Astrocyte (in vitro differentiated cells and primary cell): Measurements from ENCODE around the gene PDLIM5. TPM values are rescaled to one million over a fixed set of nuclear protein-coding genes. Genes with fewer than 3 reads are reported as not detected.

Experiments used
- DNase-seq: peaks from one replicate; pipeline ENCODE4 v3.0.0-alpha.2; 2010; ENCODE audit warnings: low read depth
- FAIRE-seq: peaks from 2 replicates; lab custom pipeline; 2011; peaks lifted over from hg19 to GRCh38; lab: Jason Lieb, UNC
- H2AFZ ChIP-seq: 2 replicates; pipeline ENCODE4 v1.6.0; 2012; ENCODE audit warnings: low read depth, low read length, inconsistent platforms
- H3K27ac ChIP-seq: 2 replicates; pipeline ENCODE4 v1.5.1; 2011; ENCODE audit warnings: low read depth, low read length, inconsistent platforms
- H3K27me3 ChIP-seq: 2 replicates; pipeline ENCODE4 v1.6.0; 2011; ENCODE audit warnings: low read length, inconsistent platforms; ENCODE audit not compliant: insufficient read depth
- H3K36me3 ChIP-seq: 2 replicates; pipeline ENCODE4 v1.5.1; 2011; ENCODE audit warnings: low read length, inconsistent platforms; ENCODE audit not compliant: insufficient read depth
- H3K4me1 ChIP-seq: 2 replicates; pipeline ENCODE4 v1.5.1; 2011; ENCODE audit warnings: low read length, inconsistent platforms; ENCODE audit not compliant: insufficient read depth
- H3K4me2 ChIP-seq: 2 replicates; pipeline ENCODE4 v1.6.0; 2012; ENCODE audit warnings: low read length, inconsistent platforms
- H3K4me3 ChIP-seq: 2 replicates; pipeline ENCODE4 v1.5.1; 2011; ENCODE audit warnings: low read depth, mild to moderate bottlenecking, low read length, inconsistent platforms; ENCODE audit not compliant: insufficient read depth
- H3K79me2 ChIP-seq: 2 replicates; pipeline ENCODE4 v1.6.0; 2012; ENCODE audit warnings: mild to moderate bottlenecking, low read length, inconsistent platforms; ENCODE audit not compliant: insufficient read depth
- H3K9ac ChIP-seq: 2 replicates; pipeline ENCODE4 v1.6.0; 2012; ENCODE audit warnings: mild to moderate bottlenecking, low read length, inconsistent platforms
- H3K9me3 ChIP-seq: 2 replicates; pipeline ENCODE4 v1.5.1; 2012; ENCODE audit warnings: low read depth, mild to moderate bottlenecking, low read length, inconsistent platforms; ENCODE audit not compliant: insufficient read depth
- H4K20me1 ChIP-seq: 2 replicates; pipeline ENCODE4 v1.6.0; 2012; ENCODE audit warnings: low read length, inconsistent platforms; ENCODE audit not compliant: insufficient read depth
- H3K27ac Mint-ChIP-seq: one replicate; pipeline ENCODE4 v1.8.0; 2021; ENCODE audit warnings: mild to moderate bottlenecking, mixed read lengths; ENCODE audit not compliant: unreplicated experiment
- H3K27me3 Mint-ChIP-seq: one replicate; pipeline ENCODE4 v1.8.0; 2021; ENCODE audit warnings: low read depth, mixed read lengths; ENCODE audit not compliant: unreplicated experiment
- H3K36me3 Mint-ChIP-seq: one replicate; pipeline ENCODE4 v1.8.0; 2021; ENCODE audit warnings: low read depth, mixed read lengths; ENCODE audit not compliant: unreplicated experiment
- H3K4me1 Mint-ChIP-seq: one replicate; pipeline ENCODE4 v1.8.0; 2021; ENCODE audit warnings: low read depth, mixed read lengths; ENCODE audit not compliant: unreplicated experiment
- H3K4me3 Mint-ChIP-seq: one replicate; pipeline ENCODE4 v1.8.0; 2021; ENCODE audit warnings: mild to moderate bottlenecking, moderate library complexity, mixed read lengths; ENCODE audit not compliant: unreplicated experiment
- H3K9me3 Mint-ChIP-seq: one replicate; pipeline ENCODE4 v1.8.0; 2021; ENCODE audit warnings: mild to moderate bottlenecking, mixed read lengths; ENCODE audit not compliant: unreplicated experiment
- CTCF ChIP-seq: IDR thresholded peaks from 2 replicates; pipeline ENCODE4 v1.5.1; 2011; ENCODE audit warnings: low read depth, mild to moderate bottlenecking, inconsistent platforms, low read length, moderate library complexity; ENCODE audit not compliant: insufficient read depth
- EZH2 ChIP-seq: IDR thresholded peaks from 2 replicates; pipeline ENCODE4 v1.6.1; 2012; ENCODE audit warnings: mild to moderate bottlenecking, low read length, inconsistent platforms; ENCODE audit not compliant: insufficient read depth
- total RNA-seq: library from RNA; stranded (reverse); gene quantifications from 2 replicates; pipeline ENCODE4 v1.2.1, GENCODE V29; 2021

The PDLIM5 gene
- total RNA-seq, 1 donor from 2014 or later, result 181 TPM

GRCh38 chr4:94649381-94650133 is 197.8 kb downstream of the PDLIM5 start:
- no peak overlapping the region for H3K4me2 ChIP-seq

GRCh38 chr4:94650134-94650495 is 198.4 kb downstream of the PDLIM5 start:
- H3K9me3 ChIP-seq, result no peaks in the 10 kb centered on the region
- no peak overlapping the region for H3K27ac ChIP-seq
- no peak overlapping the region for H3K4me3 Mint-ChIP-seq
- peaks cover 40% of the 10 kb centered on the region for H3K36me3 ChIP-seq
- H3K4me1 Mint-ChIP-seq, result peaks cover 9% of the 10 kb centered on the region
- H3K9me3 Mint-ChIP-seq, result no peaks in the 10 kb centered on the region
- no peak overlapping the region for H3K4me3 ChIP-seq
- no peaks in the 10 kb centered on the region for H3K27me3 Mint-ChIP-seq
- peaks cover 8% of the 10 kb centered on the region for H4K20me1 ChIP-seq
- H3K27ac Mint-ChIP-seq, result no peak overlapping the region
- DNase-seq, result no peak
- TF ChIP-seq CTCF, result no peak
- no peak for TF ChIP-seq EZH2
- H3K79me2 ChIP-seq, result peaks cover 2% of the 10 kb centered on the region
- H3K4me1 ChIP-seq, result no peaks in the 10 kb centered on the region
- H2AFZ ChIP-seq, result no peak overlapping the region
- no peak overlapping the region for H3K9ac ChIP-seq
- FAIRE-seq, result no peak
- peaks cover 27% of the 10 kb centered on the region for H3K36me3 Mint-ChIP-seq
- H3K27me3 ChIP-seq, result no peaks in the 10 kb centered on the region
- no peak overlapping the region for H3K4me2 ChIP-seq

More at GRCh38 chr4:94649381-94650133, 197.8 kb downstream of the PDLIM5 start:
- Mint-ChIP-seq H3K4me1 (peaks cover 8% of the 10 kb centered on the region), H3K27me3 (no peaks in the 10 kb centered on the region), H3K4me3 (no peak overlapping the region), H3K9me3 (no peaks in the 10 kb centered on the region), H3K27ac (no peak overlapping the region), H3K36me3 (peaks cover 30% of the 10 kb centered on the region)
- no peaks in the 10 kb centered on the region for H3K27me3 ChIP-seq
- no peaks in the 10 kb centered on the region for H3K9me3 ChIP-seq
- peaks cover 8% of the 10 kb centered on the region for H4K20me1 ChIP-seq
- H3K9ac ChIP-seq, result no peak overlapping the region
- H3K27ac ChIP-seq, result no peak overlapping the region
- H3K79me2 ChIP-seq, result peaks cover 2% of the 10 kb centered on the region
- TF ChIP-seq EZH2 (no peak), CTCF (no peak)
- DNase-seq, result no peak
- peaks cover 36% of the 10 kb centered on the region for H3K36me3 ChIP-seq
- H3K4me1 ChIP-seq, result no peaks in the 10 kb centered on the region
- FAIRE-seq, result peak; percentile 39
- no peak overlapping the region for H2AFZ ChIP-seq
- no peak overlapping the region for H3K4me3 ChIP-seq

- no peaks in the 10 kb centered on the region for H3K9me3 ChIP-seq
- Mint-ChIP-seq H3K9me3 (no peaks in the 10 kb centered on the region), H3K4me1 (peaks cover 9% of the 10 kb centered on the region), H3K27me3 (no peaks in the 10 kb centered on the region), H3K27ac (no peak overlapping the region), H3K36me3 (peaks cover 23% of the 10 kb centered on the region), H3K4me3 (no peak overlapping the region)
- H3K79me2 ChIP-seq, result peaks cover 2% of the 10 kb centered on the region
- no peak overlapping the region for H3K9ac ChIP-seq
- no peak overlapping the region for H3K27ac ChIP-seq
- peaks cover 8% of the 10 kb centered on the region for H4K20me1 ChIP-seq
- H3K27me3 ChIP-seq, result no peaks in the 10 kb centered on the region
- FAIRE-seq, result no peak
- H3K4me2 ChIP-seq, result no peak overlapping the region
- no peak overlapping the region for H3K4me3 ChIP-seq
- H3K4me1 ChIP-seq, result no peaks in the 10 kb centered on the region
- no peak for DNase-seq
- TF ChIP-seq EZH2 (no peak), CTCF (no peak)
- H3K36me3 ChIP-seq, result peaks cover 39% of the 10 kb centered on the region
- no peak overlapping the region for H2AFZ ChIP-seq
These were observed 198.9 kb downstream of the PDLIM5 start for GRCh38 chr4:94650690-94651089.
